GM12878 (cell line): ENCODE data around the gene EFCAB11.

Source experiments
- ATF3 ChIP-seq: IDR thresholded peaks from 2 replicates; pipeline ENCODE4 v1.6.1; 2011; ENCODE audit warnings: low read depth, mild to moderate bottlenecking, low read length, moderate library complexity, borderline replicate concordance; ENCODE audit errors: extremely low read depth
- IKZF1 ChIP-seq: fragments of 450-650 bp; conservative IDR thresholded peaks from 2 replicates; pipeline ENCODE4 v1.6.1; 2017; ENCODE audit warnings: antibody characterized with exemption, mild to moderate bottlenecking
- NFYB ChIP-seq: IDR thresholded peaks from 2 replicates; pipeline ENCODE4 v1.6.1; 2011; ENCODE audit warnings: low read depth, mild to moderate bottlenecking, low read length, improper control_type of control experiment, moderate library complexity; ENCODE audit not compliant: insufficient read depth
- TF ChIP-seq, protein P1 (sequence below): fragments of 450-650 bp; IDR thresholded peaks from 2 replicates; pipeline ENCODE4 v1.6.1; 2016; ENCODE audit warnings: mild to moderate bottlenecking
- TF ChIP-seq, protein P2 (sequence below): fragments of 450-650 bp; formaldehyde crosslinking; IDR thresholded peaks from 2 replicates; pipeline ENCODE4 v1.5.0; 2022; ENCODE audit warnings: mild to moderate bottlenecking, missing genetic modification characterization

DNA sequence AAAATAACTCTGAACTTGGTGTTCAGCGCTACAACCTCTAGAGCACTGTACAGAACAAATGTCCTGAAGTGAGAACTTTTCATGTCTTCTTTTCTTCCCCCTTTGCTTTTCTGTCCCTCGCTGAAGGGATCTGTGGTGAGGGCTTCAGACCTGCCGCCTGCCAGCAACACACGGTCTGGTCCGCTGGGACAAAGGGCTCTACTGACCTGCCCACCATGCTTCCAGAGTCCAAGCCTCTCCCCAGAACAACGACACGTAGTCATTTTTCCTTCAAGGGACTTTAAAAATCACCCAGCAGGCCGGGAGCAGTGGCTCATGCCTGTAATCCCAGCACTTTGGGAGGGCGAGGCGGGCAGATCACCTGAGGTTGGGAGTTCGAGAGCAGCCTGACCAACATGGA lies 140.4 kb downstream of the EFCAB11 start:
- TF ChIP-seq NFYB = no peak
- TF ChIP-seq, protein P1, sequence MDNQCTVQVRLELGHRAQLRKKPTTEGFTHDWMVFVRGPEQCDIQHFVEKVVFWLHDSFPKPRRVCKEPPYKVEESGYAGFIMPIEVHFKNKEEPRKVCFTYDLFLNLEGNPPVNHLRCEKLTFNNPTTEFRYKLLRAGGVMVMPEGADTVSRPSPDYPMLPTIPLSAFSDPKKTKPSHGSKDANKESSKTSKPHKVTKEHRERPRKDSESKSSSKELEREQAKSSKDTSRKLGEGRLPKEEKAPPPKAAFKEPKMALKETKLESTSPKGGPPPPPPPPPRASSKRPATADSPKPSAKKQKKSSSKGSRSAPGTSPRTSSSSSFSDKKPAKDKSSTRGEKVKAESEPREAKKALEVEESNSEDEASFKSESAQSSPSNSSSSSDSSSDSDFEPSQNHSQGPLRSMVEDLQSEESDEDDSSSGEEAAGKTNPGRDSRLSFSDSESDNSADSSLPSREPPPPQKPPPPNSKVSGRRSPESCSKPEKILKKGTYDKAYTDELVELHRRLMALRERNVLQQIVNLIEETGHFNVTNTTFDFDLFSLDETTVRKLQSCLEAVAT = no peak
- TF ChIP-seq ATF3 = no peak
- TF ChIP-seq IKZF1 = no peak
- TF ChIP-seq, protein P2, sequence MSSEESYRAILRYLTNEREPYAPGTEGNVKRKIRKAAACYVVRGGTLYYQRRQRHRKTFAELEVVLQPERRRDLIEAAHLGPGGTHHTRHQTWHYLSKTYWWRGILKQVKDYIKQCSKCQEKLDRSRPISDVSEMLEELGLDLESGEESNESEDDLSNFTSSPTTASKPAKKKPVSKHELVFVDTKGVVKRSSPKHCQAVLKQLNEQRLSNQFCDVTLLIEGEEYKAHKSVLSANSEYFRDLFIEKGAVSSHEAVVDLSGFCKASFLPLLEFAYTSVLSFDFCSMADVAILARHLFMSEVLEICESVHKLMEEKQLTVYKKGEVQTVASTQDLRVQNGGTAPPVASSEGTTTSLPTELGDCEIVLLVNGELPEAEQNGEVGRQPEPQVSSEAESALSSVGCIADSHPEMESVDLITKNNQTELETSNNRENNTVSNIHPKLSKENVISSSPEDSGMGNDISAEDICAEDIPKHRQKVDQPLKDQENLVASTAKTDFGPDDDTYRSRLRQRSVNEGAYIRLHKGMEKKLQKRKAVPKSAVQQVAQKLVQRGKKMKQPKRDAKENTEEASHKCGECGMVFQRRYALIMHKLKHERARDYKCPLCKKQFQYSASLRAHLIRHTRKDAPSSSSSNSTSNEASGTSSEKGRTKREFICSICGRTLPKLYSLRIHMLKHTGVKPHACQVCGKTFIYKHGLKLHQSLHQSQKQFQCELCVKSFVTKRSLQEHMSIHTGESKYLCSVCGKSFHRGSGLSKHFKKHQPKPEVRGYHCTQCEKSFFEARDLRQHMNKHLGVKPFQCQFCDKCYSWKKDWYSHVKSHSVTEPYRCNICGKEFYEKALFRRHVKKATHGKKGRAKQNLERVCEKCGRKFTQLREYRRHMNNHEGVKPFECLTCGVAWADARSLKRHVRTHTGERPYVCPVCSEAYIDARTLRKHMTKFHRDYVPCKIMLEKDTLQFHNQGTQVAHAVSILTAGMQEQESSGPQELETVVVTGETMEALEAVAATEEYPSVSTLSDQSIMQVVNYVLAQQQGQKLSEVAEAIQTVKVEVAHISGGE (CRISPR knock-in tag) = no peak
